WERI-Rb-1 (cell line): ENCODE data around the gene MUC2.

Experiments
- DNase-seq: peaks from one replicate; pipeline ENCODE4 v3.0.0-alpha.2; 2020
- H3K27ac ChIP-seq: fragments of 250-450 bp; sonication (Bioruptor Pico); 2 replicates; pipeline ENCODE4 v1.5.1; 2020; ENCODE audit warnings: mild to moderate bottlenecking, moderate library complexity
- H3K27me3 ChIP-seq: fragments of 250-450 bp; sonication (Bioruptor Pico); 2 replicates; pipeline ENCODE4 v1.5.1; 2021; ENCODE audit warnings: mild to moderate bottlenecking, low read depth, moderate library complexity; ENCODE audit not compliant: insufficient read depth, severe bottlenecking
- H3K36me3 ChIP-seq: fragments of 250-450 bp; sonication (Bioruptor Pico); 2 replicates; pipeline ENCODE4 v1.5.1; 2020; ENCODE audit warnings: mild to moderate bottlenecking, moderate library complexity
- H3K4me3 ChIP-seq: 2 replicates; pipeline ENCODE4 v1.5.1; 2011; ENCODE audit warnings: low read depth, mild to moderate bottlenecking, control low read depth, low read length
- H3K9me3 ChIP-seq: fragments of 250-450 bp; sonication (Bioruptor Pico); 2 replicates; pipeline ENCODE4 v1.5.1; 2021; ENCODE audit warnings: mild to moderate bottlenecking, moderate library complexity; ENCODE audit not compliant: severe bottlenecking
- CTCF ChIP-seq: IDR thresholded peaks from 2 replicates; pipeline ENCODE4 v1.5.1; 2011; ENCODE audit warnings: low read depth, mild to moderate bottlenecking, control low read depth, inconsistent platforms, low read length

MUC2 gene

GRCh38 chr11:1051356-1052132 lies 23.1 kb upstream of the MUC2 start:
- H3K4me3 ChIP-seq: no peak overlapping the region
- H3K36me3 ChIP-seq: no peaks in the 10 kb centered on the region
- DNase-seq: no peak
- no peaks in the 10 kb centered on the region for H3K27me3 ChIP-seq
- TF ChIP-seq CTCF: no peak
- peak overlapping the region; percentile 39 for H3K27ac ChIP-seq
- no peaks in the 10 kb centered on the region for H3K9me3 ChIP-seq

GRCh38 chr11:1052133-1053011 lies 22.3 kb upstream of the MUC2 start:
- no peaks in the 10 kb centered on the region for H3K27me3 ChIP-seq
- H3K9me3 ChIP-seq: no peaks in the 10 kb centered on the region
- TF ChIP-seq CTCF: no peak
- peak; percentile 7 for DNase-seq
- H3K36me3 ChIP-seq: no peaks in the 10 kb centered on the region
- no peak overlapping the region for H3K27ac ChIP-seq
- no peak overlapping the region for H3K4me3 ChIP-seq

GRCh38 chr11:1053121-1053901 lies 21.4 kb upstream of the MUC2 start:
- no peaks in the 10 kb centered on the region for H3K27me3 ChIP-seq
- no peaks in the 10 kb centered on the region for H3K36me3 ChIP-seq
- H3K9me3 ChIP-seq: no peaks in the 10 kb centered on the region
- DNase-seq: peak; percentile 31
- TF ChIP-seq CTCF: no peak
- no peak overlapping the region for H3K4me3 ChIP-seq
- H3K27ac ChIP-seq: no peak overlapping the region

DNA sequence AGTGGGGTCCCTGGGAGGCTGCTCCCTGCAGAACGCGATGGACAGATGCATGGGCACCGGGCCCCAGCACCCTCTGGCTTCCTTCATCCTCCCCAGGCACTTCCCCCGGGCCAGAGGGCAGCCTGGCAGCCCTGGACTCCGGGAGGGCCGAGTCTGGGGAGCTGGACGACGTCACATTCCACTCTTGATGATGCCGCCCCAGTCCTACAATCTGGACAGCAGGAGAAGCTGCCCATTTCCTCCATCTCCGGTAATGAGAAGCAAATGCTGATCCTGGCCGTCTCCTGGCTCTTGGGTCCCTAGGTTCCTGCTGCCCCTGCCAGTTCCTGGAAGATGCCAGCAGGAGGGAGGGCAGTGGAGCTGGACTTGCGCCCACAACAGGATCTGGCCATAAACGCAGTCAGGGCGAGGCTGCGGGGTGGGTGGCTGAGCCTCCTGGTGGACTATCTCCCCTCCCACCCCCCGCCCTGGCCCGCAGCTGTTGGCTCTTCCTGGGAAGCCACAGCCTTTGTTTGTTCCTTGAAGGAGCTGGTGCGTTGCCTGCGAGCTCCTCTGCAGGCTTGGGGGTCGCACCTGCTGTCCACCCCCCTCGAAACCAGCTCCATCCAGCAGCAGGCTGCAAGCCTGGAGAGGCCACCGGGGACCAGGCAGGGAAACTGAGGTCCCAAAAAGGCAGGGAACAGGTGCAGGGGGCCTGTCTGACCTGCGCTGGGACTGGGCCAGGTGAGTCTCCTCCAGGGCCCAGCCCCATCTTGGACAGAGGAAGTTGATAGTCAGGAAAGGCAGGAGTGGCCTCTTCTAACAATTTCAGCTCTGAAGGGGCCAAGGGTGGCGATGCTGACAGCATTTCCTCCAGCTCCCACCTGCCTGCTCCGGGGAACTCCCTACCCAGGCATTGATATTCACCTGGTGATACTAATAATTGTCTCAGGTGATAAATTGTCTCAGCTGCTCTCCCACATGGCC lies 20.2 kb upstream of the MUC2 start:
- no peak for TF ChIP-seq CTCF
- peak; percentile 24 for DNase-seq

More for the DNA sequence above, 20.2 kb upstream of the MUC2 start:
- no peaks in the 10 kb centered on the region for H3K27me3 ChIP-seq
- H3K4me3 ChIP-seq: no peak overlapping the region
- no peak overlapping the region for H3K27ac ChIP-seq
- no peaks in the 10 kb centered on the region for H3K36me3 ChIP-seq
- no peaks in the 10 kb centered on the region for H3K9me3 ChIP-seq
